Breast epithelium (tissue), 3 donors: ENCODE measurements around the gene EFR3B.

Experiments used
- POLR2A ChIP-seq: fragments of 450-650 bp; IDR thresholded peaks from one replicate; pipeline ENCODE4 v1.6.1; 2016; ENCODE audit warnings: antibody characterized with exemption, mild to moderate bottlenecking, moderate library complexity
- TF ChIP-seq, protein P1 (sequence below), 3 donors: fragments of 450-650 bp; IDR thresholded peaks; one replicate each; pipeline ENCODE4 v1.5.1; 2016 to 2017; ENCODE audit warnings: antibody characterized with exemption in 3 of 3, mild to moderate bottlenecking in 3 of 3, moderate library complexity in 3 of 3

DNA sequence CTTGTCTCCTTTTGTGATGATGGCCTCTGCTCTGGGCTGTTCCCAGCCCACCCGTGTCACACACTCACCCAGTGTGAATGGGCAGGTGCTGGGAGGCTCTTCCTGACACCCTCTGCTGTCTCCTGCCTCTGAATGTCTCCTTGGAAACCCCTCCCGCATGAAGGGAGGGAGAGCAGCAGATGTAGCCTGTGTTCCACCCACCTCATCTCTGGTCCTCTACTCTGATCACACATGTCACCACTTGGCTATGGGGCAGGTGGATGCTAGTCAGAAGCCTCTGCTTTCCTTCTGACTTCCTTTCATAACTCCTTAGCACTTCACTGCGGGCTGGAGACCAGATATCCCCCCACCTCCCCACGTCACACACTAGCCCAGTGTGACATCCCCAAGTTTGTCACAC, 23.9 kb downstream of the EFR3B start:
- TF ChIP-seq, protein P1, sequence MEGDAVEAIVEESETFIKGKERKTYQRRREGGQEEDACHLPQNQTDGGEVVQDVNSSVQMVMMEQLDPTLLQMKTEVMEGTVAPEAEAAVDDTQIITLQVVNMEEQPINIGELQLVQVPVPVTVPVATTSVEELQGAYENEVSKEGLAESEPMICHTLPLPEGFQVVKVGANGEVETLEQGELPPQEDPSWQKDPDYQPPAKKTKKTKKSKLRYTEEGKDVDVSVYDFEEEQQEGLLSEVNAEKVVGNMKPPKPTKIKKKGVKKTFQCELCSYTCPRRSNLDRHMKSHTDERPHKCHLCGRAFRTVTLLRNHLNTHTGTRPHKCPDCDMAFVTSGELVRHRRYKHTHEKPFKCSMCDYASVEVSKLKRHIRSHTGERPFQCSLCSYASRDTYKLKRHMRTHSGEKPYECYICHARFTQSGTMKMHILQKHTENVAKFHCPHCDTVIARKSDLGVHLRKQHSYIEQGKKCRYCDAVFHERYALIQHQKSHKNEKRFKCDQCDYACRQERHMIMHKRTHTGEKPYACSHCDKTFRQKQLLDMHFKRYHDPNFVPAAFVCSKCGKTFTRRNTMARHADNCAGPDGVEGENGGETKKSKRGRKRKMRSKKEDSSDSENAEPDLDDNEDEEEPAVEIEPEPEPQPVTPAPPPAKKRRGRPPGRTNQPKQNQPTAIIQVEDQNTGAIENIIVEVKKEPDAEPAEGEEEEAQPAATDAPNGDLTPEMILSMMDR (IDR thresholded peaks at IDR 0.05), result no peak
- no peak for TF ChIP-seq POLR2A
